Measurements from ENCODE around the gene LSMEM2. TPM values are rescaled to one million over a fixed set of nuclear protein-coding genes. Genes with fewer than 3 reads are reported as not detected.

The LSMEM2 gene
- total and polyA plus RNA-seq, 9 of the 15 experiments (the other 6 are each of a cell fraction or from before 2014, with no cell fraction given), result not detected

- TF ChIP-seq CEBPZ (IDR thresholded peaks at IDR 0.05; ENCODE audit: borderline replicate concordance, low read depth, low read length), result no peak
- peak; percentile 62 for TF ChIP-seq MTA1 (IDR thresholded peaks at IDR 0.05; ENCODE audit: borderline replicate concordance)
- no peak for TF ChIP-seq TRIM28 (IDR thresholded peaks at IDR 0.05)
- no peak for TF ChIP-seq POLR3G (IDR thresholded peaks at IDR 0.05; ENCODE audit: extremely low read depth, insufficient read length, insufficient replicate concordance)
- TF ChIP-seq SIN3B (IDR thresholded peaks at IDR 0.05; ENCODE audit: low read depth), result peak; percentile 50; the same call in 1 of the 2 replicates
- peak; percentile 91 for TF ChIP-seq CREM (IDR thresholded peaks at IDR 0.05; ENCODE audit: low read depth)
- TF ChIP-seq CREB1 (IDR thresholded peaks at IDR 0.05), result peak; percentile 87
- peak; percentile 89 for TF ChIP-seq CREB1 (CRISPR knock-in tag; IDR thresholded peaks at IDR 0.05)
- no peak for TF ChIP-seq ILF3 (IDR thresholded peaks at IDR 0.05; ENCODE audit: borderline replicate concordance)
- peak; percentile 53; the same call in 1 of the 2 replicates for TF ChIP-seq THAP12 (CRISPR knock-in tag; IDR thresholded peaks at IDR 0.05)
- TF ChIP-seq PRDM10 (IDR thresholded peaks at IDR 0.05; ENCODE audit: partially characterized antibody), result peak; percentile 23
- TF ChIP-seq TCF7 (IDR thresholded peaks at IDR 0.05; ENCODE audit: borderline replicate concordance), result 0 out of 2 replicates have a peak, but pooled peaks have one; percentile 43
- peak; percentile 80 for TF ChIP-seq SP1 (CRISPR knock-in tag; IDR thresholded peaks at IDR 0.05)
- no peak for TF ChIP-seq SRSF9 (IDR thresholded peaks at IDR 0.05; ENCODE audit: borderline replicate concordance, low read depth, low read length)
- no peak for TF ChIP-seq SNAPC5 (CRISPR knock-in tag; IDR thresholded peaks at IDR 0.05)
- TF ChIP-seq PHF8 (IDR thresholded peaks at IDR 0.05; ENCODE audit: borderline replicate concordance, low read length), result peak; percentile 75; the same call in 1 of the 2 replicates
- TF ChIP-seq HDAC1 (IDR thresholded peaks at IDR 0.05), result peak in 1 of 2 experiments; percentile 86; a peak in 2 of 4 replicates
- peak; percentile 48 for TF ChIP-seq PCBP1 (IDR thresholded peaks at IDR 0.05; ENCODE audit: low read depth, low read length, poor library complexity, severe bottlenecking)
Measured at GRCh38 chr3:50298836-50299637, 20.1 kb downstream of the LSMEM2 start, which contains the start of the genes HYAL3 and NAA80 (continued).
